ENCODE data around the gene ANKLE1.
A peak's percentile ranks its signal among the peaks of the same experiment; 100 is the strongest.
"Not testable (repeated sequence)": the region's sequence is repeated elsewhere in the genome, so short reads cannot be mapped to it uniquely, and the experiment has no call there.

ANKLE1 gene

GRCh38 chr19:17248011-17248776, 33.5 kb upstream of the ANKLE1 start:
- no peak for FAIRE-seq

DNA sequence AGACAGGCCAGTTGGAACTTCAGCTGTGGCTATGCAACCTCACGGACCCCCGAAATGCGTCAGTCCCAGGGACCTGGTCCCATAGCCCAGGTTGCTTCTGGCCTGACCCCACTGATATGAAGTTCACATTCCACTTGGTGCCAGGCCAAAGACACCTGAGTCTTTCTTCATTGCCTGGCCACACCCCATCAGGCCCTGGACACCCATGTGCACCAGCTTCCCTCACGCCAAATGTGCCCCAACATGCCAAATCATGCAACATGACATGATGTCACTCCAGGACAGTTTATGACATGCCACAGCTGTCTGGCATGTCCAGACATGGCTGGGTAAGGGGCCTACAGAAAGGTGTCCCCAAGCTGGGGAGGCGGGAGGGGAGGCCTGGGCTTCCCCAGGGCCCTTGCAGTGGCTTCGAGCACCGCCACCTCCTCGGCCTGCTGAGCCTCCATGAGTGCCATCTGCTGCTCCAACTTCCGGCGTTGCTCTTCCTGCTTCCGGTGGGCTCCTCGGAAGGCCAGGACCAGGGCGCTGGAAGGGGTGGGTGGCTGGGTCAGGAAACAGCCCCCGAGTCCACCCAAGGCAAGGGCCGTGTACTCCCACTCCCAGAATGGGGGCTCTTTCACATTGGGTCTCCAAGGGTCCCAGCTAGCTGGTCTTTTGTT, 31.7 kb upstream of the ANKLE1 start:
- FAIRE-seq, result no peak

DNA sequence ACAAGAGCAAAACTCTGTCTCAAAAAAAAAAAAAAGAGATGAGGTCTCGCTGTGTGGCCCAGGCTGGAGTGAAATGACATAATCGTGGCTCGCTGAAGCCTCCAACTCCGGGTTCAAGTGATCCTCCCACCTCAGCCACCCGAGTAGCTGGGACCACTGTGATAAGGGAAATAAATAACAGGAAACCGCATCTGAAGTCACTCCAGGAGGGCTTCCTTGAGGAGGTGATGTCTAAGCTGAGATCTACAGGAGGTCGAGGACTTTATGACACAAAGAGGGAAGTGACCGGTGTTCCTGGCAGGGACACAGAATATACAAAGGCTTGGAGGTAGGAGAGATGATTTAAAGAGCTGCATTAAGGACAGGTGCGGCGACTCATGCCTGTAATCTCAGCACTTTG, 27.1 kb upstream of the ANKLE1 start:
- FAIRE-seq, result no peak

- FAIRE-seq, result no peak
Measured at GRCh38 chr19:17255150-17255621, 26.5 kb upstream of the ANKLE1 start.

DNA sequence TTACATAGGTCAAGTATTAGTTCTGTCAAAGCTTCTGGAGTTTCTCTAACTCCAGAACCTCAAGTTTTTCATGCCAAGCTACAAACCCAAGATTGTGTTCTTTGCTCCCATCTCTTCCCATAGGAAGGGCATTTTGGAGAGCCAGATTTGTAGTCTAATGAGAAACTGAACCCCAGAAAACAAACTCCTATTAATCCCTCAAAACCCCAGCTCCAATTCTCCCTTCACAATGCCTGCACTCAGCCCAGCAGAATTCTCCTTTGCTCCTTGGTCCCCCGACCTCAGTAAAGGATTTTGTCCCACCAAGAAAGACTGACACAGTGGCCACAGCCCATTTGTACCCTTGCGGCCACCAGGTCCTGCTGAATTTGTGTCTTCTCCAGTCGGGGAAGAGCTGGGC, 25.6 kb upstream of the ANKLE1 start:
- no peak for FAIRE-seq

GRCh38 chr19:17259118-17259780, 22.5 kb upstream of the ANKLE1 start:
- FAIRE-seq, result no peak

- no peak for FAIRE-seq
Measured at GRCh38 chr19:17259934-17260333, 21.8 kb upstream of the ANKLE1 start.

DNA sequence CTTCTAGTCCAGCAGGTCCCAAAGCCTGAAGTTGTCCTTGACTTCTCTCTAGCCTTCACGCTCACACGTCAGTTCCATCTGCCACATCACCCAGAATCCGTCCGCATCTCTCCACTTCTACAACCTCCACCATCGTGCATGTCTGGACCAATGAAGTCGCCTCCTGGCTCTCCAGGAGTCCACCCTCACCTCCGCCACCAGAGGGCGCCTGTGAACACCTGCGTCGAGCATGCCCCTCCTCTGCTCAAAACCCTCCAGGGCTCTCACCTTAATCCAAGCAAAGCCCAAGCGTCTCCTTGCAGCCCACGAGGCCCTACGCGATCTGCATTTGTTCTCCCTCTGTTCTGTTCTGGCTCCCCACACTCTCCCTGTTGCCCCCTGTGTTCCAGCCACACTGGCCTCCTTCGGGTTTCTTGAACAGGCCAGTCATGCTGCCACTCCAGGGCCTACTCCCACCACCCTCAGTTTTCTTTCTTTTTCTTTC, 20.8 kb upstream of the ANKLE1 start:
- no peak for FAIRE-seq

DNA sequence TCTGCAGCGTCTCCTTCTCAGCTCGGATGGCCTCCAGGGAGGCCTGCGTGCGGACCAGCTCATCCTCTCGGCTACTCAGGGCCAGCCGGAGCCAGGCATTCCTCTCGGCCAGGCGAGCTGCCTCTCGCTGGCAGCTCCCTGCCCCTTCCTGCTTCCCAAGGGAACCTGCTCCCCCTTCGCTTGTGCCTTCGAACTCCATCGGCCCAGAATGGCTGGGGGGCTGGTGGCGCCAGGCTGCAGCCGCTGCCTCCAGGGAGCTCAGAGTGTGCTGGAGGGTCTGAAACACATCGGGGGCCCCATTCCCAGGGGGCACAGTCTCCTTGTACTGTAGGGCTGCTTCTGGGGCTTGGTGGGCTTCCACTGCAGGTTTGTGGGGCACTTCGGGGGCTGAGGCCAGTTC, 19.1 kb upstream of the ANKLE1 start:
- FAIRE-seq, result no peak

DNA sequence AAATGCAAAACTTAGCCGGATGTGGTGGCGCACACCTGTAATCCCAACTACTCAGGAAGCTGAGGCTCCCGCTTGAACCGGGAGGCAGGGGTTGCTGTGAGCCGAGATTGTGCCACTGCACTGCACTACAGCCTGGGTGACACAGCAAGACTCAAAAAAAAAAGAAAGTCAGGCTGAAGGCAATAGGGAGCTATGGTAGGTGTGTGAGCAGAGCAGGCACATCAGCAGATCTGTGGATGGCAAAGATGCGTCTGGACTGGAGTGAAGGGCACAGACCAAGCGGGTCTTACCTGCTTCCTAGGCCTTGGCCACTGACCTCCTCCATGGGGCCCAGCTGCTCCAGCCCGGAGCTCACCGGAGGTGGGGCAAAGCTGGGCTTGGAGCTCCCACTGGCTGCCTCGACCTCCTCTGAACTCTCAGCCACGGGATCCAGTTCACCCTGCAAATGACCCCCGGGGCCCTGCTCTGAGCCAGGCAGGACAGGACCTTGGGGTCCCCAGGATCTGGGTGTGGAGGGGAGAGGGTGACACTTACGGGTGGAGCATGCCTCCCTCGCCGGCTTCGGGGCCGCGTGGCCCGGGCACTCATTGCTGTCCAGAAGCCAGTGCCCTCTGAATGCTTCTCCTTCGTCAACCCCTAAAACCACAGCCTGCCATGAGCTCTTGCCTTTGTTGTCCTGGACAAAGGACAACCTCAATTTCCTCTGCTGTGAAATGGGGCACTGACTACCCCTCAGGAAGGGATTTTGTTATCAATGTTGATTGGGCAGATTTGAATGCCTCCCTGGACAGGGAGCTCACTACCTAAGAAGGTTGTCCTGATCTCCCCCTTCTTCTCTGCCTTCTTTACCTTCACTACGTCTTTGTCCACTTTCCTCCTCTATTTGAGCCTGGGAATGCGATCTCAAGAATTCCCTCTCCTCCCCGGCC, 17.7 kb upstream of the ANKLE1 start:
- FAIRE-seq, result no peak

DNA sequence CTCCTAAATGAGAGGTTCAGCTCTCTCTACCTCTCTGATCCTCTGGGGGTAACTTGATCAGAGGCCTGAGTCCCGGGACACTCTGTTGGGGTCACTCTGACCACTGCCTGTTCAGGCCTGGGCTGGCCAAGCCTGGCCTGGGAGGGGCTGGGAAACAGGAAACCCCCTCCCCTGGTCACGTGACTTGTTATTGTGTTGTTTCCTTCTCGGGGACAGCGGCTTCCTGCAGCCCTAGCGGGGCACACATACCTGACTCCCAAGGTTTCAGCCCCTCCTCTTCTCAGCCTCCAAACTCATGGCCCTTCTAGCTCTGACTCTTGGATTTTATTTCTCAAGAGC, 17.1 kb upstream of the ANKLE1 start, which contains the start of gene USHBP1:
Gene USHBP1, minus strand, starts transcription at position 105 of the 339 bp plus-strand sequence. CDS start 446 bp downstream, outside the sequence.
- no peak for FAIRE-seq

GRCh38 chr19:17266026-17266425, 15.7 kb upstream of the ANKLE1 start:
- no peak for FAIRE-seq

DNA sequence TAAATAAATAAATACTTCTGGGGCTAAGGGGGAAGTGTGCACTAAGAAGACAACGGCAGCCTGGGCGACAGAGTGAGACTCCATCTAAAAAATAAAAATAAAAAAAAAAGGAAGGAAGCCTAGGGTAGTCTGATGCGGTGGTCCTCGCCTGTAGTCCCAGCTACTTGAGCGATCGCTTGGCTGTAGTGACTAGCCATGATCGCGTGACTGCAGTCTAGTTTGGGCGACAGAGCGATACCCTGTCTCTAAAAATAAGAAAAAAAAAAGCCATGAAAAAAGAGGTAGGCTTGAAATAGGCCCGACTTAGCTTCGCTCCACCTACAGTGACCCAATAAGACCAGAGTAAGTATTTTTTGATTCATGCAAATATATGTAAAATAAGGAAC, 15.1 kb upstream of the ANKLE1 start:
- FAIRE-seq, result no peak

- peak; percentile 98 for FAIRE-seq
Measured at GRCh38 chr19:17266975-17267788, 14.5 kb upstream of the ANKLE1 start, which contains the start of gene BABAM1. Gene BABAM1, plus strand, starts transcription at chr19:17267443. Its CDS starts 1,364 bp downstream, at chr19:17268807.

DNA sequence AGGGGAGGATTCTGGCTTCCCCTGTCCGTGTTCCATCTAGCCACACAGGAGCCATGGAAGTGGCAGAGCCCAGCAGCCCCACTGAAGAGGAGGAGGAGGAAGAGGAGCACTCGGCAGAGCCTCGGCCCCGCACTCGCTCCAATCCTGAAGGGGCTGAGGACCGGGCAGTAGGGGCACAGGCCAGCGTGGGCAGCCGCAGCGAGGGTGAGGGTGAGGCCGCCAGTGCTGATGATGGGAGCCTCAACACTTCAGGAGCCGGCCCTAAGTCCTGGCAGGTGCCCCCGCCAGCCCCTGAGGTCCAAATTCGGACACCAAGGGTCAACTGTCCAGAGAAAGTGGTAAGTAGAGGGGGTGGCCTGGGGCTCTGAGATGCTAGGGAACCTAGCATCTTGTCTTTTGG, 12.9 kb upstream of the ANKLE1 start:
- no peak for FAIRE-seq

DNA sequence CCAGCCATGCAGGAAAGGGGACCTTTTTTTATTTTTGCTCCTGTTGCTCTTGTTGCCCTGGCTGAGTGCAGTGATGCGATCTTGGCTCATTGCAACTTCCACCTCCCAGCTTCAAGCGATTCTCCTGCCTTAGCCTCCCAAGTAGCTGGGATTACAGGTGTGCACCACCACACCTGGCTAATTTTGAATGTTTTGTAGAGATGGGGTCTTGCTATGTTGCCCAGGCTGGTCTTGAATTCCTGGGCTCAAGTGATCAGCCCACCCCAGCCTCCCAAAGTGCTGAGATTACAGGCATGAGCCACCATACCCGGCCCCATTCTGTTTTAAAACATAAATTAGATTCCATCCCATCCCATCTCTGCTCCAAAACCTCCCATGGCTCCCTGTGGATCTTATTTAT, 6.8 kb upstream of the ANKLE1 start:
- not testable (repeated sequence) for FAIRE-seq

- no peak for FAIRE-seq
Measured at GRCh38 chr19:17275441-17276175, 6.1 kb upstream of the ANKLE1 start.

- no peak for FAIRE-seq
Measured at GRCh38 chr19:17279436-17279835, 2.3 kb upstream of the ANKLE1 start.

DNA sequence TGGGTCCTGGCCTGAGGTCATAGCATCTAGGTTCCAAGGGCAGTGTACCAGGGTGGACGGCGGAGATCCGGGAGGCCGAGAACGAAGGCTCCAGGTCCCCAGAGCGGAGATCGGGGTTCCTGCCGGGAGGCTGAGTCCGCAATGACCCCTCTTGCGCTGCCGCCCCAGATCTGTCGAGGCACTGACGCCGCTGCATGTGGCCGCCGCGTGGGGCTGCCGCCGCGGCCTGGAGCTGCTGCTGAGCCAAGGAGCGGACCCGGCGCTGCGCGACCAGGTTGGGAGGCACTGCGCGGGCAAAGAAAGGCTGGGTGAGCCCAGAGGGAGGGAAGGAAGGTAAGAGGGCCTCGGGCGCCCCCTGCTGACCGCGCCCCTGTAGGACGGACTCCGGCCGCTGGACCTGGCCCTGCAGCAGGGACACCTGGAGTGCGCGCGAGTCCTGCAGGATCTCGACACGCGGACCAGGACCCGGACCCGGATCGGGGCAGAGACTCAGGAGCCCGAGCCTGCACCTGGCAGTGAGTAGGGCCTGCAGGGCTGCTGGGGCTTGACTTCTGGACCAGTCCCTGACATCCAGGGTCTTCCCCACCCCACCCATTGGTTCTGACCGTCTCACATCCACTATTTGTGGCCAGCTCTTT, 906 bp downstream of the ANKLE1 start:
- no peak for FAIRE-seq

DNA sequence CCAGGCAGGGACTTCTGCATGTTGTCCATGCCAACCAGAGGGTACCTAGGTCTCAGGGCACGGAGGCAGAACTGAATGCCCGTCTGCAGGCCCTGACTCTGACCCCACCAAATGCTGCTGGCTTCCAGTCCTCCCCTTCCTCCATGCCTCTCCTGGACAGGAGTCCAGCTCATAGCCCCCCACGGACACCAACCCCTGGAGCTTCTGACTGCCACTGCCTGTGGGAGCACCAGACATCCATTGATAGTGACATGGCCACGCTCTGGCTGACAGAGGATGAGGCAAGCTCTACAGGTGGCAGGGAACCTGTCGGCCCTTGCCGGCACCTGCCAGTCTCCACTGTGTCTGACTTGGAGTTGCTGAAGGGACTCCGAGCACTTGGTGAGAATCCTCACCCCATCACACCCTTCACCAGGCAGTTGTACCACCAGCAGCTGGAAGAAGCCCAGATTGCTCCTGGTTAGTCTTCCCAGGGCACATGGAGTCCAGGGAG, 1.8 kb downstream of the ANKLE1 start:
- FAIRE-seq, result no peak
